Measurements from ENCODE around the gene RBM20.

DNA sequence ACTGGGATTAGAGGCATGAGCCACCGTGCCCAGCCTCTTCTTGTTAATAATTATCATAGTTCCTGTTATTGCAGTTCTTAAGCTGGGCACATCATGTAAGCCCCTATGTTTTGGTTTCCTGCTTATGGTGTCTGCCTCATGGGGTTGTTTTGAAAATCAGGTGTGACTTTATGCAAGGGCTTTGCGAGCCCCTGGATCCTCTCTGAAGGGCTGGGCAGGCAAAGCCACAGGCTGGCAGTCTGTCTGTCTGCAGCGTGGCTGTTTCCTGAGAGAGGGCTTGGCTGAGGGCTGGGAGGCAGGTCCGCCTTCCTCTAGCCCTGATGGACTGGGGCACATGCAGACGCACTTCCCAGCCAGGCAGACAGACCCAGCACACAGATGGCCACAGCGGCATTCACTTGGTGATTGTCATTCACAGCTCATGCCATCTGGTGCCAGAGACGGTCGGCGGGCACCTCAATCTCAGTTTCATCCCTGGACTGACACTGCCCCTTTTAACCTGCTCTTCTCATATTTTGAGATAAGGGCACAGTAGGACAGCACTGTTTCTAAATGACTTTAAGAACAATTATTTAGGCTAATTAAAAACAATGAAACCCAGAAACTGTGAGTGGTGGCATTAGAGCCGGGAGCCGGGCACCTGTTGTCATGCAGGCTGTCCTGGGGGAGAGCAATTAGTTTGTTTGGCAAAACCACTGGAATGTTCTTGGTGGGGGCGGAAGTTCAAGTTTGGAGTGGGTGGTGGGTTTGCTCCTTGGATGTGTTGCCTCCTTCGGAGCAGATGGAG lies 35.5 kb downstream of the RBM20 start:
- no peak for TF ChIP-seq POLR2A (IDR thresholded peaks at IDR 0.05)
- TF ChIP-seq, protein P1, sequence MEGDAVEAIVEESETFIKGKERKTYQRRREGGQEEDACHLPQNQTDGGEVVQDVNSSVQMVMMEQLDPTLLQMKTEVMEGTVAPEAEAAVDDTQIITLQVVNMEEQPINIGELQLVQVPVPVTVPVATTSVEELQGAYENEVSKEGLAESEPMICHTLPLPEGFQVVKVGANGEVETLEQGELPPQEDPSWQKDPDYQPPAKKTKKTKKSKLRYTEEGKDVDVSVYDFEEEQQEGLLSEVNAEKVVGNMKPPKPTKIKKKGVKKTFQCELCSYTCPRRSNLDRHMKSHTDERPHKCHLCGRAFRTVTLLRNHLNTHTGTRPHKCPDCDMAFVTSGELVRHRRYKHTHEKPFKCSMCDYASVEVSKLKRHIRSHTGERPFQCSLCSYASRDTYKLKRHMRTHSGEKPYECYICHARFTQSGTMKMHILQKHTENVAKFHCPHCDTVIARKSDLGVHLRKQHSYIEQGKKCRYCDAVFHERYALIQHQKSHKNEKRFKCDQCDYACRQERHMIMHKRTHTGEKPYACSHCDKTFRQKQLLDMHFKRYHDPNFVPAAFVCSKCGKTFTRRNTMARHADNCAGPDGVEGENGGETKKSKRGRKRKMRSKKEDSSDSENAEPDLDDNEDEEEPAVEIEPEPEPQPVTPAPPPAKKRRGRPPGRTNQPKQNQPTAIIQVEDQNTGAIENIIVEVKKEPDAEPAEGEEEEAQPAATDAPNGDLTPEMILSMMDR (IDR thresholded peaks at IDR 0.05), result no peak

Measured in adrenal gland (tissue), 5 donors.